ENCODE measurements around the gene SLC36A3.

DNA sequence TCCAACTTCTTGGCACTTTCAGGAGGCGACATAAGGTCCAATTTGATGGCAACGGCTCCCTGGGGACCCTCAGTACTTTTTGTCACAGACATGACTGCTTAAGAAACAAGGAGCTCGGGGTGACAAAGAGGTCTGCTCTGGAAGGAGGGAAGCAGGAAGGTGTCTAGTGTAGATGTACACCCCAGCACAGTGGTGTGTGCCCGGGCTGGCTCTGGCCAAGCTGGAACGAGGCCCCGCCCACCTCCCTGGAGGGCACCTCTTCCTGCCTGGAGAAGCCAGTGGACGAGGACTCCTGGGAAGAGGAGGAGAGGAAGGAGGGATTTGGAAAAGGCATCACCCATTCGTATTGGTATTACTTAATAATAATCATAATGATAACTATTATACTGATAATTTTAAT, 43.8 kb upstream of the SLC36A3 start, which contains the start of gene SLC36A2:
- TF ChIP-seq CTCF (IDR thresholded peaks at IDR 0.05) (no peak), POLR2A (IDR thresholded peaks at IDR 0.05) (no peak)

Data from heart left ventricle (tissue), 13 donors.